Measurements from ENCODE around the gene LENEP.

LENEP gene

DNA sequence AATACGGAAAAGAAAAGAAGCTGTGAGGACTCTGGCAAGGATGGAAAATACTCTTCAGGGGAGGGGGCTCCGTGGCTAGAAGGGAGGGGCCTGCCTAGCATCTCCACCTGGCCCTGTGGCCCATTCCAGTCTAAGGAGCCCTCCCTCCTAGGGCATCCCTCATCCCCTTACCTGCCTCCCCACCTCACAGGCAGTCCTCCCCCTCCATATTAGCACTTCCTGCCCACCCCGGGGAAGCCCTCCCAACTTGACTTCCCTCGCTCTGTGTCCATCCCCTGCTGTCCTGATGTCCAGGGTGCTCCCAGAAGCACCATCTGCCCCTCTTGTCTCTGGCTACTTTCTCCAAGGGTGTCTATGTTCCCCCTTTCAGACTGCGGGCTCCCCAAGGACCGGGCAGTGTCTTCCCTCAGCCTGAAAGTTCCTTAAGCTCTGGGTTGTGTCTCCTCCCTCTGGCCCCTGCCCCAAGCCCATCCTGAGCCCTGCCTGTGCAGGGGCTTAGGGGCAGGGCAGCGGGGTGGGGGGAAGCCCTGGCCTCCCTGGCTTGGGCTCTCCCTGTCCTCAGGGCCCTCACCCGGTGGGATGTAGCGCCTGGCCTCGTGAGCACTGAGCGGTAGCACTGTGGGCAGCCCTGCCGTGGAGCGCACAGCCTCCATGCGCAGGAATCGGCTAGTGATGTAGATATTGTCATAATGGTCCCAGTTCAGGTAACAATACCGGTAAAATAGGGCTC lies 36.3 kb downstream of the LENEP start:
- DNase-seq (ENCODE audit: low read depth), result no peak

DNA sequence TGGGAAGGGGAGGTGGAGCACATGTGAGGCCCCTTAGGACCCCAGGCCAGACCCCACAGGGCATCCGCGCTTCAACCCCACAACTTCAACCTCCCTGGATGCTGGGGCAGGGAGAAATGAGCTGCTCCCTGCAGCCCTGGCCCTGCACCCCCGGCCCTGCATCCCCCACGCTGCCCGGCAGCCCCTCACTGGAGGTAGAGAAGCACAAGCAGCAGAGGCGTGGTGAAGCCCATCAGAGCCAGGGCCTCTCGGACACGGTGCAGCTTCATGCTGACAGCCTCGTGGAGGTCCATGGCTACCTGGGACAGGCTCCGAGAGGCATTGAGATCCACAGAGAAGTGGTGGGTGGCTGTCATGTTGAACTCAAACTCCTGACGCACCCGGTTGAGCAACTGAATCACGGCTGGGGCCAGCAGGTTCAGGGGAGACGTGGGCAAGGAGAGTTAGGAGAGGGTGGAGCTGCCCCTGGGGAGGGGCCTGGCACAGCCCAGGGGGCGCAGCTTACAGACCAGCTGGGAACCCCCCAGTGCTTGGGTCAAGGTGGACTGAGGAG lies 36.9 kb downstream of the LENEP start:
- DNase-seq (ENCODE audit: low read depth), result no peak

- DNase-seq (ENCODE audit: low read depth), result no peak
These were observed 37.5 kb downstream of the LENEP start for GRCh38 chr1:155030899-155031298.

- DNase-seq (ENCODE audit: low read depth), result no peak
These were observed 39.5 kb downstream of the LENEP start for GRCh38 chr1:155032886-155033285.

DNA sequence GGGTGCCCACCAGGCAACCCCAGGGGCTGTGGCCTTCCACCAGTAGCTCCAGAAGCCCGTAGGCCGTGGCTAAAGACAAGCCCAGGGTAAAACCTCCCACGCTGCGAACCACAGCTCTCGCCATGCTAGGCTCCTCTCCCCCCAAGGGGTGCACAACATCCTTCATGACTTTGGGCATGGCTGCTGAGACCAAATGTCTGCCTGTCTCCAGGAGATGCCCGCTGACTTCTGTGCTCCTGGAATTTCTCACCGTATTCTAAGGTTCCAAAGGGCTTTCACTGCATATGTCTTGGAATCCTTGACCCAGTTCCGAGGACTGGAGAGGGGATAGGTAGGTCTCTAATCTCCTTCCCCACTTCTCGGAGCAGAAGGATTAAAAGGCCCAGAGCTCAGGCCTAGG lies 40.1 kb downstream of the LENEP start, which contains the start of the genes DCST1 and DCST2:
Gene DCST1, plus strand, starts transcription at position 301 of the 400 bp plus-strand sequence. CDS start 213 bp downstream, outside the sequence.
Gene DCST2, minus strand, starts transcription at position 258 of the 400 bp plus-strand sequence. Its CDS starts 80 bp downstream, at position 178.
- DNase-seq (ENCODE audit: low read depth), result no peak

- no peak for DNase-seq (ENCODE audit: low read depth)
These were observed 41.2 kb downstream of the LENEP start for GRCh38 chr1:155034318-155035208.

DNA sequence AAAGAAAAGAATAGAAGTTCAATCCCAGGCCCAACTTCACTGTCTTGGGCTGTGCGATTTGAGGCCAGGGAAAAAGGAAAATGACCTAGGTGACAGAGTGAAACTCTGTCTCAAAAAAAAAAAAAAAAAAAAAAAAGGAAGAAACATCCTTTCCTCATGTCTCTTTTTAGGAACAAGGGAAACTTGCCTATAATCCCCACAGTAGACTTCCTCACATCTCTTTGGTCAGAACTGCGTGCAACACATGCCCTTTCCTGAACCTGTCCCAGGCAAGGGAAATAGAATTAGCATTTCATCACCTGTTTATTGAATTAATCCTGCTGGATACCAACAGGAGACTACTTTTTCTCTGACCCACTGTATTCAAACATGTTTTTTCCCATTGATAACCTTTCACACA lies 42.5 kb downstream of the LENEP start:
- DNase-seq (ENCODE audit: low read depth), result no peak

GRCh38 chr1:155037043-155037442 lies 43.7 kb downstream of the LENEP start:
- DNase-seq (ENCODE audit: low read depth), result no peak

GRCh38 chr1:155037851-155038441 lies 44.6 kb downstream of the LENEP start:
- DNase-seq (ENCODE audit: low read depth), result no peak

- DNase-seq (ENCODE audit: low read depth), result no peak
These were observed 45.4 kb downstream of the LENEP start for GRCh38 chr1:155038602-155039307.

GRCh38 chr1:155039308-155039669 lies 45.9 kb downstream of the LENEP start:
- DNase-seq (ENCODE audit: low read depth), result no peak

GRCh38 chr1:155040358-155041093 lies 47.1 kb downstream of the LENEP start:
- no peak for DNase-seq (ENCODE audit: low read depth)

DNA sequence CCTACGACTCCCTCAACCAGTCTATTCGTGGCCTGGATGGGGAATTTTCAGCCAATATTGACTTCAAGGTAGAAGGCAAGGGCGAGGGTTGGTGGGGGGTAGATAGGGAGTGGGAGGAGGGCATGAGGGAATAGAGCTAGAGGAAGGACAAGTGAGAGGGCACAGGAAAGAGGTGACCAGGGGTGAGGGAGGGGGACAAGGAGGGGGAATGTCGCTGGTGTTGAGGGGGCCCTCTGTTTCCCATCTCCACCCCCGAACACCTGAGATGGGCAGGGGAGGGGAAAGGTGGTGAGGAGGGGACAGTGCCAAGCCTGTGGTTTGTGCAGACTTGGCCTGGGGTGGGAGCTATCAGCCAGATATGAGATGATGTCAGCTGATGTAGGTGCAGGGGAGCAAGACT lies 49.4 kb downstream of the LENEP start:
- no peak for DNase-seq (ENCODE audit: low read depth)

DNA sequence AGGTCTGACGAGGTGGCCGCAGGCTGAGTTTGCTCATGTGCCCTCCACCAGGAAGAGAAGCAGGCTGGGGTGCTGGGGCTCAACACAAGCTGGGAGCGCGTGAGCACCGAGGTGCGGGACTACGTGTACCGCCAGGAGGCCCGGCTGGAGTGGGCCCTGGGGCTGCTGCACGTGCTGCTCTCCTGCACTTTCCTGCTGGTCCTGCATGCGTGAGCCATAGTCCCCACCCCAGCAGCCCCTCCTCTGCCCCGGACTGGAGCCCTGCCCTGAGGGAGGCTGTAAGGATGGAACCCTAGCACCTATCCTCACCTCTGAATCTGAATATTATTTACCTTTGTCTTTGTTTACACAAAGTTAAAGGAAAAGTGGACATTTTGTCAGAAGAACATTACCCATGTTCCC lies 49.9 kb downstream of the LENEP start:
- DNase-seq (ENCODE audit: low read depth), result no peak

- DNase-seq (ENCODE audit: low read depth), result no peak
These were observed 50.4 kb downstream of the LENEP start for GRCh38 chr1:155043793-155044192.
